Osteocyte (in vitro differentiated cells): ENCODE data around the gene NCLN. TPM values are rescaled to one million over a fixed set of nuclear protein-coding genes. Genes with fewer than 3 reads are reported as not detected.
"Not testable (repeated sequence)": the region's sequence is repeated elsewhere in the genome, so short reads cannot be mapped to it uniquely, and the experiment has no call there.

Source experiments
- DNase-seq: peaks from one replicate; pipeline ENCODE4 v3.0.0; 2021; ENCODE audit warnings: mixed read lengths; ENCODE audit not compliant: unreplicated experiment; ENCODE audit errors: extremely low spot score
- H3K27ac Mint-ChIP-seq: one replicate; pipeline ENCODE4 v1.8.0; 2021; ENCODE audit warnings: mild to moderate bottlenecking, mixed read lengths; ENCODE audit not compliant: unreplicated experiment
- H3K27me3 Mint-ChIP-seq: one replicate; pipeline ENCODE4 v1.8.0; 2021; ENCODE audit warnings: mixed read lengths; ENCODE audit not compliant: unreplicated experiment
- H3K36me3 Mint-ChIP-seq: one replicate; pipeline ENCODE4 v1.8.0; 2021; ENCODE audit warnings: mixed read lengths; ENCODE audit not compliant: unreplicated experiment
- H3K4me1 Mint-ChIP-seq: one replicate; pipeline ENCODE4 v1.8.0; 2021; ENCODE audit warnings: mixed read lengths; ENCODE audit not compliant: unreplicated experiment
- H3K4me3 Mint-ChIP-seq: one replicate; pipeline ENCODE4 v1.8.0; 2021; ENCODE audit warnings: mild to moderate bottlenecking, moderate library complexity, mixed read lengths; ENCODE audit not compliant: unreplicated experiment
- H3K9me3 Mint-ChIP-seq: one replicate; pipeline ENCODE4 v1.8.0; 2021; ENCODE audit warnings: mixed read lengths; ENCODE audit not compliant: unreplicated experiment
- CTCF ChIP-seq: fragments of 200-600 bp; sonication (generic); IDR thresholded peaks from 2 replicates; pipeline ENCODE4 v1.5.0; 2021; ENCODE audit warnings: antibody characterized with exemption, mild to moderate bottlenecking, moderate library complexity
- total RNA-seq: library from RNA; stranded (reverse); gene quantifications from 2 replicates; pipeline ENCODE4 v1.2.1, GENCODE V29; 2021

NCLN gene
- total RNA-seq, 1 donor from 2014 or later: 61.9 TPM

GRCh38 chr19:3190470-3190770 lies 4.7 kb downstream of the NCLN start:
- TF ChIP-seq CTCF: no peak

GRCh38 chr19:3190921-3191805 lies 5.4 kb downstream of the NCLN start:
- peaks cover 20% of the 10 kb centered on the region for H3K4me1 Mint-ChIP-seq
- H3K36me3 Mint-ChIP-seq: peaks cover 9% of the 10 kb centered on the region
- DNase-seq: no peak
- H3K27me3 Mint-ChIP-seq: no peaks in the 10 kb centered on the region
- H3K27ac Mint-ChIP-seq: no peak overlapping the region
- no peak for TF ChIP-seq CTCF
- no peaks in the 10 kb centered on the region for H3K9me3 Mint-ChIP-seq
- no peak overlapping the region for H3K4me3 Mint-ChIP-seq

More at GRCh38 chr19:3190470-3190770, 4.7 kb downstream of the NCLN start:
- no peaks in the 10 kb centered on the region for H3K9me3 Mint-ChIP-seq
- peaks cover 20% of the 10 kb centered on the region for H3K4me1 Mint-ChIP-seq
- peaks cover 9% of the 10 kb centered on the region for H3K36me3 Mint-ChIP-seq
- DNase-seq: no peak
- H3K27ac Mint-ChIP-seq: no peak overlapping the region
- H3K27me3 Mint-ChIP-seq: no peaks in the 10 kb centered on the region
- H3K4me3 Mint-ChIP-seq: no peak overlapping the region

- H3K4me1 Mint-ChIP-seq: peaks cover 16% of the 10 kb centered on the region
- not testable (repeated sequence) for H3K4me3 Mint-ChIP-seq, H3K27ac Mint-ChIP-seq, H3K36me3 Mint-ChIP-seq, DNase-seq, H3K9me3 Mint-ChIP-seq, H3K27me3 Mint-ChIP-seq
These were observed 6.0 kb downstream of the NCLN start for GRCh38 chr19:3191806-3192104.

GRCh38 chr19:3192228-3192635 lies 6.5 kb downstream of the NCLN start:
- no peak for TF ChIP-seq CTCF
- DNase-seq: no peak
- peaks cover 11% of the 10 kb centered on the region for H3K4me1 Mint-ChIP-seq

GRCh38 chr19:3192684-3193083 lies 7.0 kb downstream of the NCLN start:
- Mint-ChIP-seq H3K4me1 (peaks cover 9% of the 10 kb centered on the region), H3K27ac (no peak overlapping the region), H3K27me3 (no peaks in the 10 kb centered on the region), H3K4me3 (no peak overlapping the region), H3K36me3 (peaks cover 9% of the 10 kb centered on the region), H3K9me3 (no peaks in the 10 kb centered on the region)
- DNase-seq: no peak
- no peak for TF ChIP-seq CTCF

More at GRCh38 chr19:3192228-3192635, 6.5 kb downstream of the NCLN start:
- Mint-ChIP-seq H3K36me3 (peaks cover 9% of the 10 kb centered on the region), H3K27me3 (no peaks in the 10 kb centered on the region), H3K27ac (no peak overlapping the region), H3K4me3 (no peak overlapping the region), H3K9me3 (no peaks in the 10 kb centered on the region)
